ENCODE measurements around the gene SLC16A7.

- TF ChIP-seq CTCF (conservative IDR thresholded peaks at IDR 0.05 in 1 of 2, IDR thresholded peaks at IDR 0.05 in 1 of 2; ENCODE audit: extremely low read depth in 1 of 2, insufficient read depth in 1 of 2, low read depth in 1 of 2, low read length in 2 of 2), result no peak
- no peak for TF ChIP-seq EZH2 (IDR thresholded peaks at IDR 0.05; ENCODE audit: borderline replicate concordance, low read length)
These were observed 1.6 kb downstream of the SLC16A7 start for GRCh38 chr12:59597385-59597781.

Measured in mammary epithelial cell (primary cell).